NCI-H1417 treated with DMSO at 0.1 percent for 48 hours (cell line): Measurements from ENCODE around the gene ASS1.

ENCODE experiments used
- DNase-seq: peaks from one replicate; lab custom pipeline; 2025; lab: John Stamatoyannopoulos, UW

The ASS1 gene

DNA sequence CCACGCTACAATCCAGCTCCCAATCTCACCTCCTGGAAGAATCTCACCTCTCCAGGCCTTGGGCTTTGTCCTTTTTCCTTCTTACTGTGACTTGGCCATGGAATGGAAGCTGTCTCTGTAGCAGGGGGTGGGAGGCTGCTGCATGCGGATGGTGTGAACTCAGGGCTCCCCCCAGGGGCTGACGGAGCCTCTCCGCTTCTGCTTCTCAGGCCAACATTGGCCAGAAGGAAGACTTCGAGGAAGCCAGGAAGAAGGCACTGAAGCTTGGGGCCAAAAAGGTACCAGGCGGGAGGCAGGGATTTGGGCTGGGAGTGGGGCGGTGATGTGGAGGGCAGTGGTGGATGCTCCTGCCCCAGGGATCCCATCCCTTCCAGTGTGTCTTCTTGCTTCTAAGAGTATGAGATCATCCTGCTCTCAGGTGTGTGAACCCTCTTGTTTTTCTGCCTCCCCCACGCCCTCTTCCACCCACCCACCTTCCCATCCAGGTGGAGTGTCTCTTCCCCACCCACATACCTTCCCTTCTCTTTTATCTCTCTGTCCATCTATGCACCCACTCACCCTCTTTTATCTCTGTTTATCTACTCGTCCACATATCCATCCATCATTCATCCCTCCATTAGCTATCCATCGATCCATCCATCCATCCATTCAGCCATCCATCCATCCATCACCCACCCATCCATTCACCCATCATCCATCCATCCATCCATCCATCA is 9.5 kb downstream of the ASS1 start:
- DNase-seq: no peak

DNA sequence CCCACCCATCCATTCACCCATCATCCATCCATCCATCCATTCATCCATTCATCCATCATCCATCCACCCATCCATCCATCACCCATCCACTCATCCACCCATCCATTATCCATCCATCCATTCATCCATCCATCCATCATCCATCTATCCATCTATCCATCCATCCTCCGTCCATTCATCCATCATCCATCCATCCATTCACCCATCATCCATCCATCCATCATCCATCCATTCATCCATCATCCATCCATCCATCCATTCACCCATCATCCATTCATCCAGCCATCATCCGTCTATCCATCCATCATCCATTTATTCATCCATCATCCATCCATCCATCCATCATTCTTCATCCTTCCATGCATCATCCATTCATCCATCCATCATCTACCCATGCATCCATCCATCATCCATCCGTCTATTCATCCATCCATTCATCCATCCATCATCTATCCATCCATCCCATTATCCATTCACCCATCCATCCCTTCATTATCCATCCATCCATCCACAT is 10.1 kb downstream of the ASS1 start:
- no peak for DNase-seq

DNA sequence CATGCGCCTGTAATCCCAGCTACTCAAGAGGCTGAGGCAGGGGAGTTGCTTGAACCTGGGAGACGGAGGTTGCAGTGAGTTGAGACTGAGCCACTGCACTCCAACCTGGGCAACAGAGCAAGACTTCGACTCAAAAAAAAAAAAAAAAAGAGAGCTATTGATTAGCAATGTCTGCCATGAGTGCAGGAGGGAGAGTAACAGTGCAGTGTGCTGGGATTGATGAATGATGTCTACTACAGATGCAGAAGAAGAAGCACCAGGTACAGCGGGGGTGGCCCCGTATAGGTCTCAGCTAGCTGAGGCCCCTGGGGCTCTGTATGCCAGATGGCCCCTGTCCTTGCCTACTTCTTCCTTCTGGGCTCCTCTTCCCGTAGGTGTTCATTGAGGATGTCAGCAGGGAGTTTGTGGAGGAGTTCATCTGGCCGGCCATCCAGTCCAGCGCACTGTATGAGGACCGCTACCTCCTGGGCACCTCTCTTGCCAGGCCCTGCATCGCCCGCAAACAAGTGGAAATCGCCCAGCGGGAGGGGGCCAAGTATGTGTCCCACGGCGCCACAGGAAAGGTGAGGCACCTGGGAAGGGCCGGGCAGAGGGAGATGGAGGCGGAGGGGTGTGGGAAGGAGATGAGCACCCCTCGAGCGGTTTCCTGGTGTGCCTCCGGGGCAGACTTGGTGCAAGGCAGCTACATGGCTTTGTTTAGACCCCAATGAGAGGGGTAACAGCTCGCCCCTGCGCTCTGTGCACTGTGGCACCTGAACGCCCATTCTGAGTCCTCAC is 13.5 kb downstream of the ASS1 start:
- no peak for DNase-seq

DNA sequence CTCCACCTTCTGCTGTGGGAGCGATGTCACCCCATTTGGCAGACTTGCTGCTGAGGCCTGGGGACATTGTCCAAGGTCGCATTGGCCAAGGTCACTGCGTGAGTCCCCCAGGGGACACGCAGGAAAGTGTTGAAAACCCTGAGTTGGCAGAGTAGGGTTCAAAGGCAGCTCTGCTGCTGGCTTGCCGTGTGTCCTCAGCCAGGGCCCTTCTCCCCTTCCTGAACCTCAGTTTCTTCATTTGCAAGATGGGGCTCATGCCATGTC is 14.0 kb downstream of the ASS1 start:
- DNase-seq: no peak

DNA sequence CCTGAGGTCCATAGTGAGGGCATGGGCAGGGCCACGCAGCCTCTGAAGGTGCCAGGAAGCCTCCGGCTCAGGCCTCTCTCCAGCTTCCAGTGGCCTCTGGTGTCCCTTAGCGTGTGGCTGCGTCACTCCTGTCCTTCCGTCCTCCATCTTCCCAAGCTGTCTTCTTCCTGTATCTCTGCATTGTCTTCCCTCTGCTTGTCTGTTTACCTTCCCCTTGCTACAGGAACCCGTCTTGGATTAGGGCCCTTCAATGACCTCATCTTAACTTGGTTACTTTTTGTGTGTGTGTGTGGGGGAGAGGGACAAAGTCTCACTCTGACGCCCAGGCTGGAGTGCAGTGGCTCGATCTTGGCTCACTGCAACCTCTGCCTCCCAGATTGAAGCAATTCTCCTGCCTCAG is 14.4 kb downstream of the ASS1 start:
- no peak for DNase-seq

DNA sequence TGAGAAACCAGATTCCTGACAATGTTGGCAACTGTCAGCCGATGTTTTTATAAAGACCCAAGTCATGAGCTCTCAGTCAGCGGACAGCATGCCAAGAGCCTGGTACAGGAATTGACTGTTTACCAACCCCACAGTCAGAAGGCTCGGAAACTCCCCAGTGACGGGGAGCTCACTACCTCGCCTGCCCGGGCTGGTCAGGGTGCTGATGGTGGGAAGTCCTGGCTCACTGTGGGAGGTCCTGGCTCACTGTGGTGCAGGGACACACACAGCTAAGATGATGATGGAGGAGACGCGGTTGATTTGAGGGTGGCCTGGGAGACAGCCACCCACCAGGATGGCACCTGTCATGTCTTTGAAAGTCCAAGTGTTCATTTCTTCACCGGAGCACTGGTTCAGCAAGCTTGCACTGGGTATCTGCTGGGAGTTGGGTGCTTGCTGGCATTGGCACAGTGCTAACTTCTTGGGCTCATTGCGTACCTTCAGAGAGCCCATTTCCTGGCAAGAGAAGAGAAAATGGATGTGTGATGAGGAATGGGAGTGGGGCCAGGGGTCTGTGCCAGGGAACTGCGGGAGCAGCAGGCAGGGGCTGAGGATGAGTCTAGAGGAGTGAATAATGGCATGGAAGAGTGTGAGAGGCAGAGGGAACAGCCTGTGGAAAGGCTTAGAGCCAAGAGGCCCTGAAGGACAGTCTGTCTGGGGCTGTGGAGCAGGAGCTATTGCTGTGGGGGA is 15.3 kb downstream of the ASS1 start:
- no peak for DNase-seq

DNA sequence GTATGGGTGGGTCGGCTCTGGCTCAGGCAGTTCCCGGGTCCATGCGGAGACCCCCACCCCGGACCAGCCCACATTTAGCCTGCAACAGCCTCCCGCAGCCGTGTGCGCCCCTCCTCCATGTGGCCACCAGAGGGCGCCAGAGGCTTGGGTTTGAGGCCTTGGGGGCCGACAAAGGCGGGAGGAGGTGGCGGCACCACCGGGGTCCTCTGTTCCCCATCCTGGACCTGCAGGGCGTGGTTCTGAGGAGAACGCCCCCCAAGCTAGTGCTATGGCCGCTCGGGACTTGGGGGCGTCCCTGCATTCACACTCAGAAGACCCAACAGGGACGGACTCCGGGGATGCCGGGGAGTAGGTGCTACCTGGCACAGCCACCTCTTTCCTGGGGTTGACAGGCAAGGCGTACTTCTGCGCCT is 16.5 kb downstream of the ASS1 start:
- no peak for DNase-seq

DNA sequence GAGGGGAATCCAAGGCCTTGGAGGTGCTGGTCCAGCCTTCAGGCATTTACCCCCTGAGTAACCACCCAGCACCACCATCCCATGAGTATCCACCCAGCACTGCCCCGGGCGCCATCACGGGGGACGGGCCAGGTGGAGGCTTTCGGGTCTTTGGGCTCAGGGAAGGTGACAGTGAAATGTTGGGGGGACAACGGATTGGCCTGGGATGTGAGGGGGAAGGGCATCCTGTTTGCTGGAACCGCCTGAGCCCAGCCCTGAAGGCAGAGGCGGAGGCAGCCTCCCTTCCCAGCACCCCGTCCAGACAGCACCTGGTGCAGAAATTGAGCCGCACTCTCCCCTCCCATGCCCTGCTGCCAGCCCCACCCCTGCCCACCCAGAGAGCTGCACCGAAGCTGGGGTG is 17.0 kb downstream of the ASS1 start:
- no peak for DNase-seq

DNA sequence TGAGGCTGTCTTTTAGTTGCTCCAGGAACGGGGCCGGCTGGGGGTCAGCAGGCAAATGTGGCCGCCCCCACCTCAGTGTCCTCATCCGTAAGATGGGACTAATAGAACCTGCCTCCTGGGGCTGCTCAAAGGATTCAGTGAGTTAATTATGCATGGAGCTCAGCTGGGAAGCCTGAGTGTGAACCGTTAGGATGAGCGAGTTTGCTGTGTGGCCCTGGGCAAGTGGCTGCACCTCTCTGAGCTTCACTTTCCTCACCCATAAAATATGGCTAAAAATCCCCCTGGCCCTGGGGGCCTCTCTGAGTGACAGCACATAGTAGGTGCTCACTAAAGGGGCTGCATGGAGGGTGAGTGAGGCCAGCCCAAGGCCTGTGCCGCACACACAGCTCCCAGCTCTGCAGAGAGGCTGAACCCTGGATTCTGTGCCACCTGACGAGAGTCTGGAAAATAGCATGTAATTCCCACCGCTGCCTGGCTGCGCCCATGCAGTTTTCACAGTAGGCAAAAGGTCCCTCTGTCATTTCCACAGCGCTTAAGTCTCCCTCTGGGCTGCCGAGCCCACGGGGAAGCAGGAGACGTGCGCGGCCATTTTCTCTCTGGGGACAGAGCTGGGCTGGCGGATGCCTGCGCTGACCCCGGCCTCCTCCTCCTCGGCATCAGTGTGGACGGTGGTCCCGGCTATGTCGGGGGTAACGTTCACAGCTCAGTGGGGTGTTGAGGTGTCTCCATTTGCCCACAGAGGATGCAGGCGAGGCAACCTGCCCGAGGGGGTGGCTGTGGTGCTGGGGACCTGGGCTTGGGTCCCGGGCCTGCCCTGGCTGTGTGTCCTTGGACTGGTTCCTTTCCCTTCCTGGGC is 18.2 kb downstream of the ASS1 start:
- DNase-seq: no peak

DNA sequence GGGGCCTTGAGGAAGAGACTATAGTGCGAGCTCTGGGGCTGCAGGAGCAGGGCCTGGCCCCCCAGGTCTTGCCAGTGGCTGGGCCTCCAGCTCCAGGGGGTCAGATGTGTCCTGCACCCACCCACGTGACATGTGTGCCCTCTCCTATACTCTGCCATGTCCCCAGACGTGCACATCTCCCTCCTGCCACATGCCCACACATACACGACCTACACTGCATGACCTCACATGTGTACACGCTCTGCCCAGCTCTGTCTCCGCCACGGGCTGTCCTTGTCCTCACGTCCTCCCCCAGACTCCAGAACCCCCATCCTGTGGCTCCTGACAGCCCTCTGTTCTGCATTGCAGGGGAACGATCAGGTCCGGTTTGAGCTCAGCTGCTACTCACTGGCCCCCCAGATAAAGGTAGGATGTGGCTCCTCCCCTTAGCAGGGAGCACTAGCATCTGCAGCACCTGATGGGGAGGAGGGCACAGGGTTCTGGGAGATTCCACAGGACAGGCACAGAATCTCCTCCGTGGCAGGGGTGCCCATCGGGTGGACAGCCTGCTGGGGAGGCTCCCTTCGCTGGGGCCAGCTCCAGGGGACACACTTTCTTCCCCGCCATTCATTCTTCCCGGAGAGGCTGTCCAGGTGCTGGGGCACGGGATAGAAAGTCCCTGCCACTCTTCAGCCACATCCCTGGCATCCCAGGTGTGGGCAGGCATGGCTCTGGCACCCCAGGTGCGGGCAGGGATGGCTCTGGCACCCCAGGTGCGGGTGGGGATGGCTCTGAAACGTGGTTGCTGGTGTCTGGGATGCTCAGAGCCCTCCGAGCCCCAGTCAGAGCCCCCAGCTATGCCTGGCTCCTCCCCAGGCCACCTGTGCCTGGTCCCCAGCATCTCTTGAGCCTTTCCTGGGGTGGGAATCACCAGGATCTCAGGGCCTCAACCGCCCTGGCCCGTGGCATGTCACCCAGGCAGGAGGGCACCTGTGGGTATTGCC is 19.3 kb downstream of the ASS1 start:
- DNase-seq: no peak

DNA sequence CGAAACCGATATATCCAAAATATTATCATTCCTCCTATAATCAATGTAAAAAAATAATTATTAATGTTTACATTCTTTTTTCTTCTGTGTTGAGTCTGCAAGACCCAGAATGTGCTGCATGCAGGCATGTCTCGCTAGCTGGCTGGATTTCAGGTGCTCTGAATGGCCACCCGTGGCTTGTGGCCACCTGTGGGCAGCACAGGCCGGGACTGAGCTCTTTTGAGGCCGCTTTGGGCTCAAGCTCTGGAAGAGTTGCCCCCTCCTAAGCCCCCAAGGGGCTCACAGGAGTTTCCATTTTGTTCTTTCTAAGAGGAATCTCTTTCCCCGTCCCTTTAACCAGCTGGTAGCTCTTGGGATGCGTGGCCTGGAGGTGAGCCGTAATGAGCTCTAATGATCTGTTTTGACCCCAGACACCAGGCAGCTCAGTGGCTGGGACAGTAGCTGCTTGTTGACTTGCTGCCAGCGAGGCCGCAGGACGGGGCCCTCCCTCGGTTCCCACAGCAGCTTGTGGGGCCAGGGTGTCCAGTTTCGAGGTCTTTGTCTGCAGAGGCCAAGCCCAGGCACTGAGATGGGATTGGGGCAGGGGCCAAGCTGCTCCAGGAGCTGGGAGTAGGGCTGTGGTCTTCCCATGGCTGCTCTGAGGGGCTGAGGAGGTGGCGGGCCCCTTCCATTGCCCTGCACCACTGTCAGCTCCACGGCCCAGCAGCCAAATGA is 20.8 kb downstream of the ASS1 start:
- no peak for DNase-seq

DNA sequence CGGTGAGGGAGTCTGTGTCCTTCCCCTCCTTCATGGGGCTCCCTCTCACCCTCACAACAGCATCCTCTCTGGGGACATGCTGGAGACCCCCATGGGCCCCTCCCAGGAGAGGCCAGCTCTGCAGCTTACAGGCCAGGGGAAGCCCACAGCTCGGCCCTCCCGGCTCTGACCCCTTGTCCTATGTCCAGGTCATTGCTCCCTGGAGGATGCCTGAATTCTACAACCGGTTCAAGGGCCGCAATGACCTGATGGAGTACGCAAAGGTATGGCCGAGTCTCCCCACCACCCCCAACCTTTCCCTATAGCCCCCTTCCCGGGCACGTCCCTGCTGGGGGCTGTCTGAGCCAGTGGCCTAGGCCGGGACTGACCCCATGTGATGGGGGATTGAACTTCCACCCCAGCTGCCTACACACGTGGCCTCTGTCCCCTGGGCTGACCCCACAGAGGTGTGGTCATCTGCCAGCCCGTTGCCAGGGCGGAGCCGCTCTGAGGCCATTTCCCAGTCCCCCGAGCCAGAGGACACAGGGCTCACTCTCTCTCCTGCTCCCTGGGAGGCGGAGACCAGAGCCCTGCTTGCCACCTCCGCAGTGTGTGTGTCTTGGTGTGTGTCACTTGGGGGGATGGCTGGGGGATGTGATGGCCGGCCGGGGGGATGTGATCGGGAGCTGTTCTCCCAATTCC is 21.9 kb downstream of the ASS1 start:
- no peak for DNase-seq

DNA sequence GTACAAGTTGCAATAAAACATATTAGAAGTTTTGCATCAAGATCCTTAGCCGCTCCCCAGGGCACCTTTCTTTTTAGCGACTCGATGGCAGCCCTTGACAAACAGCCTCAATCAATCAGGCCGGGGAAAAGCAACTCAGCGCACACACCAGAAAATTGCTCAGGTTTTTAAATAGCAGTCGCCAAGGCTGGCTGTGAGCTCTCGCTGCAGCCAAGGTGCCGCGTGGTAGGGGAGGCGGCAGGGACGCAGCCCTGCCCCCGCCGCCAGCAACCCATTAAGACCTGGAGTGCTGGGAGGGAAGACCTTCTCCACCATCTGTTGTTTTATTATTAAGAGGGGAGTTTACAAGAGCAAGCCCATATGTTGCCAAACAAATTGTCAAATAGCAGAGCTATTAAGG is 22.6 kb downstream of the ASS1 start:
- DNase-seq: peak; percentile 63

DNA sequence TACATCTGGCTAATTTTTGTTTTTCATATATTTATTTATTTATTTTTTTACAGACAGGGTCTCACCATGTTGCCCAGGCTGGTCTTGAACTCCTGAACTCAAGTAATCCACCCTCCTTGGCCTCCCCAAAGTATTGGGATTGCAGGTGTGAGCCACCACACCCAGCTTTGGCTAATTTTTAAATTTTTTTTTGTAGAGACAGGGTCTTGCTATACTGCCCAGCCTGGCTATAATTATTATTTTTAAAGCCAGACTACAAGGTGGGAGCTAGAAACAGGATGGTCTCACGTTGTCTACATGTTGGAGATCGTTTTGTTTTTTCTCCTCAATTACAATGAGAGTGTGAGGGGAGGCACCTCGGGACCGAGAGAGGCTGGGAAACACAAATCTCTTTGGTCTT is 23.8 kb downstream of the ASS1 start:
- DNase-seq: no peak

DNA sequence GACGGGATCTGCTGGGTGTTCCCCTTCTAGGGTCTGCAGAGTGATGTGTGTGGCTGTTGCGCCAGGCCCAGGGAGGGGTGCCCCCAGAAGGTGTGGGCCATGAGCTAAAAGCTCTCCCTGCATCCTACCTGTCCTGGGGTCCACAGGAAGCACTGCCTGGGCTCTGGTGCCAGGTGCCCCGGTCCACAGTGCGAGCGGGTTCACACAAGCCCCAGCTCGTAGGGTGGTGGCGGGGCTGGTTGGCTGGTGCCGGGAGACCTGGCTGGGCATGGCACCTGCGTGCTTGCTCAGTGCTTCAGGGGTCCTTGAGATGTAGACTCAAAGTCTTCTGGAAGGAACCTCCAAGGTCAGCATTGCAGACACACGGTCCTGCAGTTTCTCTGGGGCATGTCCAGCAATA is 25.5 kb downstream of the ASS1 start:
- no peak for DNase-seq

DNA sequence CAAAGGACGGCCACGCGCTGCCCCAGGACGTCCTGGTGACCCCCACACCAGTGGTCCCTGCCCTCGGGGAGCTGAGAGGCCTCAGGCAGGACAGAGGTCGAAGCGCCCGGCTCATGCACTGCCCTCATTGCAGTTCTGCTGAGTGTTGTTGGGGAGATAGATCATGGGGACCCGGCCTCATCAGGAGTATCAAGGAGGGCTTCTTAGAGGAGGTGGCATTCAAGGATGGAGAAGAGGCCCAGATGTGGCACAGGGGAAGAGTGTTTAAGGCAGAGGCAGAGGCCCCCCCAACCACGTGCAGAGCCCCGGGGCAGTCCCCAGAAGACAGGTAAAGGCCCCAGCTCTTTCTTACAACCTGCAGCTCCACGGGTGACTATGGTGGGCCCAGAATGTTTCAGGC is 26.2 kb downstream of the ASS1 start:
- DNase-seq: no peak

DNA sequence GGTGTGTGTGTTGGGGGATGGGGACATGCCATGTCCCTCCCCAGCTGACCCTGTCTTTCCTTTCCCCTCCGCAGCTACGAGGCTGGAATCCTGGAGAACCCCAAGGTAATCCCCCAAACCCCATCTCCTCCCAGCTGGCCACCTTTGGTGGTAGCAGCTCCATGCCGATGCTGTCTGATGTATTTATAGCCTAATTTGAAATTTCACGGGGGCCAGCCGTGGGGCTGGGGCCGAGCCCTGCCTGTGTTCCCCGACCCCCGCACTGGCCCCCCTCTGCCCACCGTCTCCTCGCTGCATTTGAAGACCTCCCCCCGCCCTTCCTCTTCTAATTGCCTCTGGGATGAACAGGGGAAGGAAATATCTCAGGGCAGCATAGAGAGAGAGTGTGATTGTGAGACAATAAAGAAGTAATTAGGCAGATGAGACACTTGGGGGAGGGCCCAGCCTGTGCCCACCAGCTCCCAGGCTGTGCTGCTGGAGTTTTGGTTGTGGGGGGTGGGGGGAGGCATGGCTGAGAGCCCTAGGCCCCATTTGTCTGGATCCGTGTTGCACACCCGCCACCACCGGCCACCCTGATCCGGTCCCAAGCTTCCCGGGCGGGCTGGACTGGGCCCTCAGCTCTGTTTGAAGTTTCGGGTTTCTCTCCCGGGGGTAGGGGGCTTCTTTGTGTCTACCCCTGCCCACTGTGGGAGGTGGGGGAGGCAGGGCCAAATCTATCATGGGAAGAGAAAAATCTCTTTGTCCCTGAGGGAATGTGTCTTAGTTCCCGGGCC is 26.8 kb downstream of the ASS1 start:
- no peak for DNase-seq

DNA sequence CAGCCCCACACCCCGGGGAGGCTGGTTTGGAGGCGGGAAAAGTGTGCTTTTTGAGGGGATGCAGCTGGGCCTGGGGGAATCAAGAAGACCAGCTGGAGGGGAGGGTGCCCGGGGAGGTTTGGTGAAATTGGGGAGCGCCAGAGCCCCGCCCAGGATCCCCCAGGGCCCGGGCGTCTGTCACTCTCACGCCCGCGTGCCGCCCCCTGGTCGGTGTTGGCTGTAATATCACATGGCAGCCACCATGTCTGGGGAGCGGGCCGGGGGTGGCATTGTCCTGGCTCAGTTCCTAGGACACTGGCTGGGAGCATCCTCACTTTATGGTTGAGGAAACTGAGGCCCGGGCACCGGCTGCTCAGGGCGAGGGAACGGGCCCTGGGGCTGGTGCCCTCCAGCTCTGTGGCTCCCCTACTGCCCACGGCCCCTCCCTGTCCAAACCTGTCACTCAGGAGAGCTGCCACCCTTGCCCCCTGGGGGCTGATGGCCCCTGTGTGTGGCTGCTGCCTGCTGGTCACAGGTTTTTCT is 27.5 kb downstream of the ASS1 start:
- no peak for DNase-seq

DNA sequence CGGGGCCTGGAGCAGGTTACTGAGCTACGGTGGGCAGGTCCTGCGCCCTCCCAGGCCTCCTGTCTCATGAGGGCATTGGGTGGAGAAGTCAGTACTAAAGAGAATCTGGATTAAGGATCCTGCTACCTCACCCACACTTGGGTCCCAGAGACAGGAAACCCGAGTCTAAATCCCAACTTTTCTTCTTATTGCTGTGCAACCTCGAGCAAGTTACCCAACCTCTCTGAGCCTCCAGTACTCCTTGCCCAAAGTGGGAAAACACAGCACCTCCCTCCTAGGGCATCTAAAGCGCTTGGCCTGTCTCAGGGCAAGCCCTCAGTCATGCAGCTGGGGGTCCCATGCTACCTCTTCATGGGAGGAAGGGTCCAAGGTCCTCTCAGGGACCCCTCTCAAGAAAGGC is 28.2 kb downstream of the ASS1 start:
- DNase-seq: no peak
